Activated T-cell treated with anti-CD3 and anti-CD28 coated beads, Interleukin-2, amount 50 U/mL, for 24 hours (primary cell): ENCODE measurements around the gene KLHDC3.
A peak's percentile ranks its signal among the peaks of the same experiment; 100 is the strongest.

Experiments used
- DNase-seq: peaks from one replicate; pipeline ENCODE4 v3.0.0-alpha.2; 2020
- H3K27ac Mint-ChIP-seq: 2 replicates; pipeline ENCODE4 v1.8.0; 2020; ENCODE audit warnings: mild to moderate bottlenecking, mixed read lengths
- H3K27me3 Mint-ChIP-seq: 2 replicates; pipeline ENCODE4 v1.8.0; 2020; ENCODE audit warnings: mixed read lengths
- H3K36me3 Mint-ChIP-seq: 2 replicates; pipeline ENCODE4 v1.8.0; 2020; ENCODE audit warnings: low read depth, mixed read lengths
- H3K4me1 Mint-ChIP-seq: 2 replicates; pipeline ENCODE4 v1.8.0; 2020; ENCODE audit warnings: low read depth, mixed read lengths
- H3K4me3 Mint-ChIP-seq: 2 replicates; pipeline ENCODE4 v1.8.0; 2020; ENCODE audit warnings: mild to moderate bottlenecking, moderate library complexity, mixed read lengths
- H3K9me3 Mint-ChIP-seq: 2 replicates; pipeline ENCODE4 v1.8.0; 2020; ENCODE audit warnings: mixed read lengths

KLHDC3 gene

GRCh38 chr6:43052225-43052841, 38.3 kb downstream of the KLHDC3 start:
- Mint-ChIP-seq H3K27ac (peak overlapping the region; percentile 96), H3K4me1 (peaks cover 41% of the 10 kb centered on the region), H3K4me3 (peak overlapping the region; percentile 96), H3K27me3 (no peaks in the 10 kb centered on the region), H3K9me3 (no peaks in the 10 kb centered on the region), H3K36me3 (peaks cover 86% of the 10 kb centered on the region)
- DNase-seq, result no peak

DNA sequence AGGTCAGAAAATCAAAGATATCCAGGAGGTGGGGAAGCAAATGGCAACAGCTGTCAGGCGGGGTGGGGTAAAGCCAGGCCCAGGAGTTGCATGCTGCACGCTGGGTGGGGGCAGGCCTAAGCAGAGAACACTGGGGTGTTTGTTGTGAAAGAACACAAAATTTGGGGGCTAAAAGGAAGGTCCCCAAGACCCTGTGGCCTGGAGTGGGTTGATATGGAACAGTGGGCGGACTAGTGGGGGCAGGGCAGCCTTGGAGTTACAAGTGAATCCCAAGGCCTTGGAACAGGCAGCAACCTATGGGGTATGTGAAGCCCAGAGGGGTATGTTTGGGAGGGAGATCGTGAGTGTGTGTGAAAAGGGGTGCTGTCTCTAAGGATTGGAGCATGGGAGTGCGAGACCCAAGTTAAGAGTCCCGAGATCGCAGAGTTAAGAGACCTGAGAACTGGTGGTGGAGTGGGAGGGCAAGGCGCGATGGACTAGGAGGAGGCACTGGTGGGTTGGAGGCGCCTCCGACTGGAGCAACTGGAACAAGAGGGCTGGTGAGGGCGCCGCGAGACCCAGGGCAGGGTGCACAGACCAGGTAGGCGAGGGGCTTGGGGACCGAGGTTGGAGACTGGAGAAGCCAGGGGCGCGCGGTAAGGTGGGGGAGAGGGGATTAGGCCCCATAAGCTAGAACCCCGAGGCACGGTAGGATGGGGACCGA, 38.9 kb downstream of the KLHDC3 start:
- peak overlapping the region; percentile 96 for H3K27ac Mint-ChIP-seq
- DNase-seq, result no peak
- no peaks in the 10 kb centered on the region for H3K9me3 Mint-ChIP-seq
- peak overlapping the region; percentile 96 for H3K4me3 Mint-ChIP-seq
- H3K36me3 Mint-ChIP-seq, result peaks cover 87% of the 10 kb centered on the region
- no peaks in the 10 kb centered on the region for H3K27me3 Mint-ChIP-seq
- H3K4me1 Mint-ChIP-seq, result peaks cover 44% of the 10 kb centered on the region

GRCh38 chr6:43053545-43054205, 39.6 kb downstream of the KLHDC3 start, which contains the start of gene CUL7:
Gene CUL7, minus strand, starts transcription at chr6:43053851. Its CDS starts 1,063 bp downstream, at chr6:43052788.
- H3K4me3 Mint-ChIP-seq, result peak within 1 kb of the TSS; percentile 96
- peaks cover 87% of the 10 kb centered on the region for H3K36me3 Mint-ChIP-seq
- peaks cover 51% of the 10 kb centered on the region for H3K4me1 Mint-ChIP-seq
- H3K27me3 Mint-ChIP-seq, result no peaks in the 10 kb centered on the region
- H3K27ac Mint-ChIP-seq, result peak within 1 kb of the TSS; percentile 96
- H3K9me3 Mint-ChIP-seq, result no peaks in the 10 kb centered on the region
- DNase-seq, result peak; percentile 93

DNA sequence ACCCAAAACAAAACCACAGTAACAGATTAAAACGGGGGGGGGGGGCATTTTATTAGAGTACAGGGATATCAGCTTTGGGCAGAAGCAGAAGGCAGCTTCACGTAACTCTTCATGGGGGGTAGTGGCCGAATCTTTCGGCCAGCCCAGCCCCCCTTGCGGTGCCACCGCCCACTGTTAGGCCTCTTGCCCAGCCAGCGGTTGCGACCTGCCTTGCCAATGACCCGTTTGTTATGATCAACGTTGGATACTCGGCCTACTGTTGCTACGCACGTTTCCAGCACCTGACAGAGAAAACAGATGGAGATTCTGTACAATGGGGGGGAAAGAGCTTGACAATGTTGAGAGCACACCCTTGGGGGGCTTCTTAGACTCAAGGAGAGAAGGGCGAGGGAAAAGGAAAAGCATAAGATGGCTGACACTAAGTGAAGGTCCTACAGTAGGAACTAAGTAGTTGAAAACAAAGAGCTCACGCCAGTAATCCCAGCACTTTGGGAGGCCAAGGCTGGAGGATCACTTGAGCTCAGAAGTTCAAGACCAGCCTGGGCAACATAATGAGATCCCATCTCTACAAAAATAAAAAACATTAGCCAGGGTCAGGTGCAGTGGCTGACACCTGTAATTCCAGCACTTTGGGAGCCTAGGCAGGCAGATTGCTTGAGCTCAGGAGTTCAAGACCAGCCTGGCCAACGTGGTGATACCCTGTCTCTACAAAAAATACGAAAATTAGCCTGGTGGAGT, 40.3 kb downstream of the KLHDC3 start:
- H3K9me3 Mint-ChIP-seq, result no peaks in the 10 kb centered on the region
- no peaks in the 10 kb centered on the region for H3K27me3 Mint-ChIP-seq
- H3K36me3 Mint-ChIP-seq, result peaks cover 86% of the 10 kb centered on the region
- H3K4me1 Mint-ChIP-seq, result peaks cover 53% of the 10 kb centered on the region
- H3K4me3 Mint-ChIP-seq, result peak overlapping the region; percentile 96
- peak overlapping the region; percentile 96 for H3K27ac Mint-ChIP-seq
- DNase-seq, result no peak

- Mint-ChIP-seq H3K36me3 (peaks cover 75% of the 10 kb centered on the region), H3K27ac (peak overlapping the region; percentile 61), H3K4me3 (no peak overlapping the region), H3K27me3 (no peaks in the 10 kb centered on the region), H3K9me3 (no peaks in the 10 kb centered on the region), H3K4me1 (peaks cover 60% of the 10 kb centered on the region)
- DNase-seq, result no peak
These were observed 41.9 kb downstream of the KLHDC3 start for GRCh38 chr6:43055966-43056365.

DNA sequence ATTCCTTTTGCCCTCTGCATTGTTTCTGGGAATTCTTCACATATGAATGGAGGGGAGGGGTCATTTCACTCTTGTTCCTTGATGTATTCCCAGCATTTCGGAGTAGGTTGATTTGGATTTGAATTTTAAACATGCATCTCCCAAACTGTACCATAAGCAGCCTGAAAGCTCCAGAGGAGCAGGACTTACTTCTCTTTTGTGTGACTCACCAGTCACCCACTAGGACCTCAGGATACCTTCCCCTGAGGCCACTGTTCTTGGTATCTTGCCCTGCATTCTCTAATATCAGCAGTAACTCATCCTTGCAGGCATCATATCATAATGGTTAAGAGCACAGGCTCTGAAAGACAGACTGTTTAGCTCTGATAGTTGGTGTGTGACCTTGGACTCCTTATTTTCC, 44.5 kb downstream of the KLHDC3 start:
- H3K4me1 Mint-ChIP-seq, result peaks cover 40% of the 10 kb centered on the region
- no peak for DNase-seq
- H3K4me3 Mint-ChIP-seq, result peak overlapping the region; percentile 89
- H3K9me3 Mint-ChIP-seq, result no peaks in the 10 kb centered on the region
- H3K27me3 Mint-ChIP-seq, result no peaks in the 10 kb centered on the region
- peaks cover 59% of the 10 kb centered on the region for H3K36me3 Mint-ChIP-seq
- peak overlapping the region; percentile 99 for H3K27ac Mint-ChIP-seq

GRCh38 chr6:43059168-43060033, 45.4 kb downstream of the KLHDC3 start, which contains the start of the genes KLC4 and MRPL2:
Gene KLC4, plus strand, starts transcription at chr6:43059631. Its CDS starts 1,705 bp downstream, at chr6:43061336.
Gene MRPL2, minus strand, starts transcription at chr6:43059434. Its CDS starts 53 bp downstream, at chr6:43059381.
- DNase-seq, result peak; percentile 98
- Mint-ChIP-seq H3K4me1 (peaks cover 33% of the 10 kb centered on the region), H3K4me3 (peak within 1 kb of the TSS; percentile 89), H3K27me3 (no peaks in the 10 kb centered on the region), H3K27ac (peak within 1 kb of the TSS; percentile 99), H3K9me3 (no peaks in the 10 kb centered on the region), H3K36me3 (peaks cover 55% of the 10 kb centered on the region)

GRCh38 chr6:43060034-43060754, 46.1 kb downstream of the KLHDC3 start:
- Mint-ChIP-seq H3K4me1 (peaks cover 33% of the 10 kb centered on the region), H3K36me3 (peaks cover 48% of the 10 kb centered on the region), H3K4me3 (peak overlapping the region; percentile 89), H3K9me3 (no peaks in the 10 kb centered on the region), H3K27ac (peak overlapping the region; percentile 99), H3K27me3 (no peaks in the 10 kb centered on the region)
- no peak for DNase-seq

GRCh38 chr6:43060755-43061633, 46.9 kb downstream of the KLHDC3 start:
- no peak for DNase-seq
- H3K36me3 Mint-ChIP-seq, result peaks cover 44% of the 10 kb centered on the region
- peak overlapping the region; percentile 99 for H3K27ac Mint-ChIP-seq
- H3K27me3 Mint-ChIP-seq, result no peaks in the 10 kb centered on the region
- no peaks in the 10 kb centered on the region for H3K9me3 Mint-ChIP-seq
- H3K4me1 Mint-ChIP-seq, result peaks cover 30% of the 10 kb centered on the region
- H3K4me3 Mint-ChIP-seq, result peak overlapping the region; percentile 89

- peaks cover 38% of the 10 kb centered on the region for H3K36me3 Mint-ChIP-seq
- no peak overlapping the region for H3K27ac Mint-ChIP-seq
- H3K27me3 Mint-ChIP-seq, result no peaks in the 10 kb centered on the region
These were observed 47.8 kb downstream of the KLHDC3 start for GRCh38 chr6:43061861-43062260.

DNA sequence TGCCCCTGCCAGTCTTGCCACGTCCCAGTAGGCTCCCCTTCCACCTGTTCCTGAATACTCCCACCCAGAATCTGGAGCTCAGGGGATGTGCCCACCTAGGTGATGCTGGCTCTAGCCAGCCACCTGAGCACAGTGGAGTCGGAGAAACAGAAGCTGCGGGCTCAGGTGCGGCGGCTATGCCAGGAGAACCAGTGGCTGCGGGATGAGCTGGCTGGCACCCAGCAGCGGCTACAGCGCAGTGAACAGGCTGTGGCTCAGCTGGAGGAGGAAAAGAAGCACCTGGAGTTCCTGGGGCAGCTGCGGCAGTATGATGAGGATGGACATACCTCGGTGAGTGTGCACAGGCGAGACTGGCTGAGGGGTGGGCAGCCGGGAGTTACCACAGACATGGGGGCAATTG, 48.8 kb downstream of the KLHDC3 start:
- no peaks in the 10 kb centered on the region for H3K27me3 Mint-ChIP-seq
- no peak overlapping the region for H3K4me3 Mint-ChIP-seq
- H3K36me3 Mint-ChIP-seq, result peaks cover 29% of the 10 kb centered on the region
- H3K4me1 Mint-ChIP-seq, result peaks cover 25% of the 10 kb centered on the region
- DNase-seq, result no peak
- H3K27ac Mint-ChIP-seq, result no peak overlapping the region
- no peaks in the 10 kb centered on the region for H3K9me3 Mint-ChIP-seq

More at GRCh38 chr6:43061861-43062260, 47.8 kb downstream of the KLHDC3 start:
- no peaks in the 10 kb centered on the region for H3K9me3 Mint-ChIP-seq
- peaks cover 26% of the 10 kb centered on the region for H3K4me1 Mint-ChIP-seq
- no peak overlapping the region for H3K4me3 Mint-ChIP-seq
- no peak for DNase-seq

GRCh38 chr6:43070028-43070632, 56.1 kb downstream of the KLHDC3 start:
- Mint-ChIP-seq H3K27me3 (no peaks in the 10 kb centered on the region), H3K27ac (no peak overlapping the region), H3K36me3 (peaks cover 20% of the 10 kb centered on the region), H3K9me3 (no peaks in the 10 kb centered on the region), H3K4me3 (no peak overlapping the region), H3K4me1 (no peaks in the 10 kb centered on the region)
- DNase-seq, result no peak
